B cell (primary cell): ENCODE results near the gene CAPN9. TPM values are rescaled to one million over a fixed set of nuclear protein-coding genes. Genes with fewer than 3 reads are reported as not detected.

Experiments used
- ATAC-seq: fragments of 200-7000 bp; cut with Tn5 transposase; one replicate; pipeline ENCODE4 v1.10.0; 2021; ENCODE audit warnings: low read depth, mild to moderate bottlenecking, moderate number of reproducible peaks, moderate library complexity
- CTCF ChIA-PET: fragments of 350-600 bp; sonication (Branson Sonifier 250); formaldehyde crosslinking; loops from one replicate; lab custom pipeline; 2021; ENCODE audit warnings: antibody characterized with exemption, inconsistent platforms; lab: Charles Lee
- POLR2A ChIA-PET: fragments of 350-600 bp; sonication (Branson Sonifier 250); formaldehyde crosslinking; loops from one replicate; lab custom pipeline; 2021; ENCODE audit warnings: antibody characterized with exemption; lab: Charles Lee
- DNase-seq: peaks from one replicate; pipeline ENCODE4 v3.0.0; 2013
- H2AFZ ChIP-seq: 2 replicates; pipeline ENCODE4 v1.6.1; 2012; ENCODE audit warnings: mild to moderate bottlenecking, low read depth, low read length; ENCODE audit not compliant: insufficient read depth, poor library complexity, severe bottlenecking
- H3K27ac ChIP-seq, 2 donors: 1 replicate in 1 of 2; 2 replicates in 1 of 2; pipeline ENCODE4 v1.5.1; 2012 to 2013; ENCODE audit warnings: low read length in 2 of 2, mild to moderate bottlenecking in 2 of 2, moderate library complexity in 1 of 2
- H3K27me3 ChIP-seq, 4 experiments: fragments of 200-600 bp in 1 of 4; sonication (generic) in 1 of 4; replicated peaks in 1 of 4; 1 replicate in 2 of 4; 2 replicates in 2 of 4; pipeline versions ENCODE4 v1.6.1 to v1.7.0; 2013 to 2016; ENCODE audit warnings: low read length in 3 of 4, mild to moderate bottlenecking in 2 of 4, mixed read lengths in 1 of 4, moderate library complexity in 1 of 4; ENCODE audit not compliant: insufficient read depth in 4 of 4, control insufficient read depth in 3 of 4; ENCODE audit errors: control extremely low read depth in 1 of 4
- H3K36me3 ChIP-seq, 2 experiments: replicated peaks in 1 of 2; 1 replicate in 1 of 2; 2 replicates in 1 of 2; pipeline versions ENCODE4 v1.6.1 to v1.7.1; 2013; ENCODE audit warnings: low read length in 1 of 2; ENCODE audit not compliant: insufficient read depth in 2 of 2, control insufficient read depth in 1 of 2; ENCODE audit errors: control extremely low read depth in 1 of 2, extremely low read depth in 1 of 2
- H3K4me1 ChIP-seq, 2 donors: fragments of 200-600 bp in 1 of 2; sonication (generic) in 1 of 2; 1 replicate in 1 of 2; 2 replicates in 1 of 2; pipeline versions ENCODE4 v1.5.1 to v1.6.1; 2013 to 2017; ENCODE audit warnings: low read length in 2 of 2; ENCODE audit not compliant: control insufficient read depth in 2 of 2, insufficient read depth in 2 of 2
- H3K4me2 ChIP-seq: replicated peaks from 2 replicates; pipeline ENCODE3; 2012; ENCODE audit warnings: mild to moderate bottlenecking, low read depth, low read length; ENCODE audit not compliant: poor library complexity, severe bottlenecking
- H3K4me3 ChIP-seq, 5 experiments: fragments of 200-600 bp in 1 of 5; sonication (generic) in 1 of 5; 1 replicate in 3 of 5; 2 replicates in 2 of 5; pipeline versions ENCODE4 v1.5.1 to v1.7.0; 2011 to 2016; ENCODE audit warnings: low read length in 4 of 5, mild to moderate bottlenecking in 4 of 5, low read depth in 2 of 5, control low read depth in 1 of 5, moderate library complexity in 1 of 5; ENCODE audit not compliant: insufficient read depth in 1 of 5; ENCODE audit errors: control extremely low read depth in 1 of 5, extremely low read depth in 1 of 5
- H3K79me2 ChIP-seq: fragments of 200-600 bp; sonication (generic); one replicate; pipeline ENCODE4 v1.6.0; 2016; ENCODE audit warnings: low read length; ENCODE audit not compliant: control insufficient read depth, insufficient read depth
- H3K9ac ChIP-seq: fragments of 200-600 bp; sonication (generic); 2 replicates; pipeline ENCODE4 v1.6.1; 2017; ENCODE audit warnings: mild to moderate bottlenecking, low read length, moderate library complexity
- H3K9me3 ChIP-seq, 3 donors: one replicate each; pipeline versions ENCODE4 v1.6.1 to v1.7.1; 2013; ENCODE audit warnings: low read length in 2 of 3; ENCODE audit not compliant: control insufficient read depth in 2 of 3, insufficient read depth in 1 of 3; ENCODE audit errors: control extremely low read depth in 1 of 3
- H4K20me1 ChIP-seq: 2 replicates; pipeline ENCODE4 v1.6.0; 2012; ENCODE audit warnings: mild to moderate bottlenecking, low read length; ENCODE audit not compliant: insufficient read depth, control insufficient read depth, poor library complexity, severe bottlenecking
- H3K27ac Mint-ChIP-seq: one replicate; pipeline ENCODE4 v1.8.0; 2021; ENCODE audit warnings: mixed read lengths
- H3K27me3 Mint-ChIP-seq: one replicate; pipeline ENCODE4 v1.8.0; 2021; ENCODE audit warnings: mixed read lengths
- H3K4me1 Mint-ChIP-seq: one replicate; pipeline ENCODE4 v1.8.0; 2021; ENCODE audit warnings: mixed read lengths
- H3K4me3 Mint-ChIP-seq: one replicate; pipeline ENCODE4 v1.8.0; 2021; ENCODE audit warnings: mixed read lengths
- H3K9me3 Mint-ChIP-seq: one replicate; pipeline ENCODE4 v1.8.0; 2022; ENCODE audit warnings: mixed read lengths; ENCODE audit not compliant: insufficient read depth
- EZH2 ChIP-seq: IDR thresholded peaks from 2 replicates; pipeline ENCODE4 v1.6.1; 2012; ENCODE audit warnings: borderline replicate concordance, low read depth, mild to moderate bottlenecking, moderate library complexity, low read length; ENCODE audit not compliant: insufficient read depth, poor library complexity, severe bottlenecking
- WGBS: methylation state at CpG from one replicate; pipeline ENCODE4 v1.1.5; 2013; ENCODE audit warnings: missing lambda C conversion rate; ENCODE audit not compliant: insufficient coverage; 5-methylcytosine and 5-hydroxymethylcytosine counted together
- intact Hi-C: fragments of 100-400 bp; cut with micrococcal nuclease; formaldehyde crosslinking; loops from one replicate; pipeline ENCODE4 v1.10.0; 2022
- polyA plus RNA-seq: library from polyadenylated mRNA; depleted of rRNA; stranded (reverse); fragments of >200 nt; gene quantifications from 2 replicates; pipeline ENCODE4 v1.2.3, GENCODE V29; 2012
- total RNA-seq, 2 donors: library from RNA; stranded (reverse); fragments of 120-200 nt in 1 of 2; gene quantifications; 1 replicate in 1 of 2; 2 replicates in 1 of 2; pipeline versions ENCODE4 v1.2.3 to v1.2.4, GENCODE V29; 2013 to 2022
- TF ChIP-seq, protein P1 (sequence below): fragments of 200-600 bp; IDR thresholded peaks from one replicate; pipeline ENCODE4 v1.8.0; 2022; ENCODE audit warnings: antibody characterized with exemption, mild to moderate bottlenecking

The CAPN9 gene
- total and polyA plus RNA-seq, 2 donors (not counting 1 experiment from before 2014, with no cell fraction given) = not detected

DNA sequence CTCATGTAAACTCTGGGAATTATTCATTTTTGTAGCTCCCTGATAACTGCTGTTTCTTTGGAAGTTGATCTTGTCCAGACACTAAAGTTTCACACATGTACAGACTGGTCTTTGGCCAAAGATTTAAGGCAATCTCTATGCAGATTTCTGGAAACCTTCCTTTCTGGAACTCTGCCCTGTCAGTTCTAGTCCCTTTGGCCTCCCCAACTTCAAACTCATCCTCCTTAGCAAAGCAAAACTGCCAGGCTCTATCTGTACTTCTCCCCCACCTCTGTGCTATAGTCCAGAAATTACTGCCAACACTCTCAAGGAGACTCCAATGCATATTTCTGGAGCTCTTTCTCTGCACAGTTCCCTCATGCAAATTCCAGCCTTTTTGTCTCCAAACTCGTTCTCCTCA lies 84.6 kb downstream of the CAPN9 start:
- intact Hi-C loops = no loop called here
- Histone ChIP-seq H2AFZ (no peak overlapping the region), H3K9ac (no peak overlapping the region), H3K27ac (no peak overlapping the region), H3K4me3 (no peak overlapping the region), H4K20me1 (no peaks in the 10 kb centered on the region), H3K36me3 (no peaks in the 10 kb centered on the region), H3K79me2 (no peaks in the 10 kb centered on the region), H3K27me3 (no peaks in the 10 kb centered on the region), H3K9me3 (peaks cover 0 to 5% (median 1%) of the 10 kb centered on the region in 3 donors), H3K4me1 (no peaks in the 10 kb centered on the region), H3K4me2 (no peak overlapping the region)
- TF ChIP-seq, protein P1, sequence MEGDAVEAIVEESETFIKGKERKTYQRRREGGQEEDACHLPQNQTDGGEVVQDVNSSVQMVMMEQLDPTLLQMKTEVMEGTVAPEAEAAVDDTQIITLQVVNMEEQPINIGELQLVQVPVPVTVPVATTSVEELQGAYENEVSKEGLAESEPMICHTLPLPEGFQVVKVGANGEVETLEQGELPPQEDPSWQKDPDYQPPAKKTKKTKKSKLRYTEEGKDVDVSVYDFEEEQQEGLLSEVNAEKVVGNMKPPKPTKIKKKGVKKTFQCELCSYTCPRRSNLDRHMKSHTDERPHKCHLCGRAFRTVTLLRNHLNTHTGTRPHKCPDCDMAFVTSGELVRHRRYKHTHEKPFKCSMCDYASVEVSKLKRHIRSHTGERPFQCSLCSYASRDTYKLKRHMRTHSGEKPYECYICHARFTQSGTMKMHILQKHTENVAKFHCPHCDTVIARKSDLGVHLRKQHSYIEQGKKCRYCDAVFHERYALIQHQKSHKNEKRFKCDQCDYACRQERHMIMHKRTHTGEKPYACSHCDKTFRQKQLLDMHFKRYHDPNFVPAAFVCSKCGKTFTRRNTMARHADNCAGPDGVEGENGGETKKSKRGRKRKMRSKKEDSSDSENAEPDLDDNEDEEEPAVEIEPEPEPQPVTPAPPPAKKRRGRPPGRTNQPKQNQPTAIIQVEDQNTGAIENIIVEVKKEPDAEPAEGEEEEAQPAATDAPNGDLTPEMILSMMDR = no peak
- no peak for TF ChIP-seq EZH2
- ChIA-PET CTCF (no interaction called here), POLR2A (no interaction called here)
- no peak overlapping the region for H3K4me3 Mint-ChIP-seq
- peaks cover 9% of the 10 kb centered on the region for H3K9me3 Mint-ChIP-seq
- ATAC-seq = no peak
- H3K27ac Mint-ChIP-seq = no peak overlapping the region
- no peaks in the 10 kb centered on the region for H3K4me1 Mint-ChIP-seq
- DNase-seq = no peak
- H3K27me3 Mint-ChIP-seq = peaks cover 34% of the 10 kb centered on the region
- 79% methylated on average over 1 of the region's 1 CpG for WGBS

DNA sequence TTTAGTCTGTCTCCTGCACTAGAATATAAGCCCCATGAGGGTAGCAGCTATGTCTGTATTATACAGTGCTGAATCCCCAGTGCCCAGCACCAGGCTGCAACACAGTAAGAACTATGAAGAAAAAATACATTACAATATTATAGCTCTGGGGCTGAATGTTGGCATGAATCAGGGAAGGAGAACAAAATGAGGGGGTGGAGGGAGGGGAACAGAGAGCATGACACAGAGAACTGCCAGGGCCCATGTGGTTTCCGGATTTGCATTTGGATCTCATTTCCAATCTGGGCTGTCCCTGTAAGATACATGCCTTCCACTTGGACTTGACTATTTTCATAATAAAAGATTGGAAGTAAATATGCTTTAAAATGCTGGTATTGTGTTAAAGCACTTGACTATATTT lies 85.3 kb downstream of the CAPN9 start:
- no peak overlapping the region for H3K27ac Mint-ChIP-seq
- POLR2A ChIA-PET = no interaction called here

More for the DNA sequence above, 85.3 kb downstream of the CAPN9 start:
- no peak overlapping the region for H3K9ac ChIP-seq
- DNase-seq (no peak), ATAC-seq (no peak)
- WGBS = no CpG with 5 or more reads among the region's 1 CpG
- H3K4me1 ChIP-seq = no peaks in the 10 kb centered on the region
- H3K36me3 ChIP-seq = no peaks in the 10 kb centered on the region
- intact Hi-C loops = no loop called here
- H3K27me3 Mint-ChIP-seq = peaks cover 34% of the 10 kb centered on the region
- no peak overlapping the region for H2AFZ ChIP-seq
- no peak overlapping the region for H3K27ac ChIP-seq
- H3K9me3 Mint-ChIP-seq = peaks cover 9% of the 10 kb centered on the region
- no peaks in the 10 kb centered on the region for H4K20me1 ChIP-seq
- no peak overlapping the region for H3K4me3 Mint-ChIP-seq
- H3K79me2 ChIP-seq = no peaks in the 10 kb centered on the region
- H3K4me3 ChIP-seq = no peak overlapping the region
- no peak for TF ChIP-seq EZH2
- TF ChIP-seq, protein P1 = no peak
- H3K9me3 ChIP-seq = peaks cover 0 to 5% (median 1%) of the 10 kb centered on the region in 3 donors
- H3K27me3 ChIP-seq = no peaks in the 10 kb centered on the region
- no peak overlapping the region for H3K4me2 ChIP-seq
- CTCF ChIA-PET = no interaction called here
- no peaks in the 10 kb centered on the region for H3K4me1 Mint-ChIP-seq
